ENCODE data around the gene ZNF516.

ZNF516 gene

DNA sequence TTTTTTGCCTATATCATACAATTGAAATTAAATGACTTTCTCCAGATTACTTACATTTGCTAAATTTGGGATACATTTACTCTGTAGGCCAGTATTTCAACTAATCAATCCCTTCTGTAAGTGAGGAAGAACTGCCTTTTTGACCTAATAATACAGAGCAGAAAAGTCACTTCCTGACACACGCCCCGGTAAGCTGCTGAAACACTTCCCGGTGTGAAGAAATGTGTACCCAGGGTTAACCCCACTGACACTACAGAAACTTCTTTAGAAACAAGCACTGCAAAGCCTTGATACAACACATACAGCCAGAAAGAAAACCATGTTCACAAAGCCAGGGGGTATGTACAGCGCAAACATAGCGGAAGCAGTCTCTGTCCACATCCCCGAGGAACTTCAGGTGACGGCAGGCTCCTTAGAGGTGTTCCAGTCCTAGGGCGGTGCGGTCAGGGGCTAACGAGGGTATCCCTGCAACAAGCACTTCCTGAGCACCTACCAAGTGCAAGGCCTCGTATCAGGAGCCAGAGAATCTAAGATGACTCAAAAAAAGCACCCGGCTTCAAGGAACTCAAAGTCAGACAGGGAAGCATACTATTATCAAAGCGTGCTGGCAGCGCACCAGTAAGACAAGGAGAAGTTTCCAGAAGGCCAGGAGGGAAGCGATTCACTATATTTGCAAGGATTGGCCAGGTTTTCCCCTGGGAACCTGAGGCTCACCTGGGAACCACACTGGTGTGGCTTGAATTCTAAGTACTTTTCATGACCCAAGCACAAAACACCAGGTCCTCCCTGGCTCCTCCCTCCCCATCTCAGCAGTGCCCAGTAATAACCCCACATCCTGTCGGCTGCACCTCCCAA lies 46.6 kb downstream of the ZNF516 start:
- TF ChIP-seq ZNF560 (tag by site-specific recombination; IDR thresholded peaks at IDR 0.05; ENCODE audit: borderline replicate concordance) (no peak), ZBTB20 (tag by site-specific recombination; IDR thresholded peaks at IDR 0.05) (no peak), ZFP37 (tag by site-specific recombination; IDR thresholded peaks at IDR 0.05) (no peak), GLI4 (tag by site-specific recombination; IDR thresholded peaks at IDR 0.05) (no peak), KLF9 (tag by site-specific recombination; IDR thresholded peaks at IDR 0.05; ENCODE audit: low read depth) (no peak), ZBTB8A (tag by site-specific recombination; IDR thresholded peaks at IDR 0.05) (no peak), ZBTB7A (tag by site-specific recombination; IDR thresholded peaks at IDR 0.05; ENCODE audit: low read depth) (no peak), KLF8 (tag by site-specific recombination; IDR thresholded peaks at IDR 0.05) (no peak), ZNF133 (tag by site-specific recombination; IDR thresholded peaks at IDR 0.05) (no peak), WT1 (tag by site-specific recombination; IDR thresholded peaks at IDR 0.05) (no peak), ZNF624 (tag by site-specific recombination; IDR thresholded peaks at IDR 0.05) (no peak), ZNF449 (tag by site-specific recombination; IDR thresholded peaks at IDR 0.05) (no peak), ZNF146 (tag by site-specific recombination; IDR thresholded peaks at IDR 0.05) (no peak), RBAK (tag by site-specific recombination; IDR thresholded peaks at IDR 0.05) (no peak)
- TF ChIP-seq, protein P1, sequence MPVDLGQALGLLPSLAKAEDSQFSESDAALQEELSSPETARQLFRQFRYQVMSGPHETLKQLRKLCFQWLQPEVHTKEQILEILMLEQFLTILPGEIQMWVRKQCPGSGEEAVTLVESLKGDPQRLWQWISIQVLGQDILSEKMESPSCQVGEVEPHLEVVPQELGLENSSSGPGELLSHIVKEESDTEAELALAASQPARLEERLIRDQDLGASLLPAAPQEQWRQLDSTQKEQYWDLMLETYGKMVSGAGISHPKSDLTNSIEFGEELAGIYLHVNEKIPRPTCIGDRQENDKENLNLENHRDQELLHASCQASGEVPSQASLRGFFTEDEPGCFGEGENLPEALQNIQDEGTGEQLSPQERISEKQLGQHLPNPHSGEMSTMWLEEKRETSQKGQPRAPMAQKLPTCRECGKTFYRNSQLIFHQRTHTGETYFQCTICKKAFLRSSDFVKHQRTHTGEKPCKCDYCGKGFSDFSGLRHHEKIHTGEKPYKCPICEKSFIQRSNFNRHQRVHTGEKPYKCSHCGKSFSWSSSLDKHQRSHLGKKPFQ (tag by site-specific recombination; IDR thresholded peaks at IDR 0.05), result no peak
- TF ChIP-seq, protein P2, sequence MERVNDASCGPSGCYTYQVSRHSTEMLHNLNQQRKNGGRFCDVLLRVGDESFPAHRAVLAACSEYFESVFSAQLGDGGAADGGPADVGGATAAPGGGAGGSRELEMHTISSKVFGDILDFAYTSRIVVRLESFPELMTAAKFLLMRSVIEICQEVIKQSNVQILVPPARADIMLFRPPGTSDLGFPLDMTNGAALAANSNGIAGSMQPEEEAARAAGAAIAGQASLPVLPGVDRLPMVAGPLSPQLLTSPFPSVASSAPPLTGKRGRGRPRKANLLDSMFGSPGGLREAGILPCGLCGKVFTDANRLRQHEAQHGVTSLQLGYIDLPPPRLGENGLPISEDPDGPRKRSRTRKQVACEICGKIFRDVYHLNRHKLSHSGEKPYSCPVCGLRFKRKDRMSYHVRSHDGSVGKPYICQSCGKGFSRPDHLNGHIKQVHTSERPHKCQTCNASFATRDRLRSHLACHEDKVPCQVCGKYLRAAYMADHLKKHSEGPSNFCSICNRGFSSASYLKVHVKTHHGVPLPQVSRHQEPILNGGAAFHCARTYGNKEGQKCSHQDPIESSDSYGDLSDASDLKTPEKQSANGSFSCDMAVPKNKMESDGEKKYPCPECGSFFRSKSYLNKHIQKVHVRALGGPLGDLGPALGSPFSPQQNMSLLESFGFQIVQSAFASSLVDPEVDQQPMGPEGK (tag by site-specific recombination; IDR thresholded peaks at IDR 0.05), result no peak
- TF ChIP-seq, protein P3, sequence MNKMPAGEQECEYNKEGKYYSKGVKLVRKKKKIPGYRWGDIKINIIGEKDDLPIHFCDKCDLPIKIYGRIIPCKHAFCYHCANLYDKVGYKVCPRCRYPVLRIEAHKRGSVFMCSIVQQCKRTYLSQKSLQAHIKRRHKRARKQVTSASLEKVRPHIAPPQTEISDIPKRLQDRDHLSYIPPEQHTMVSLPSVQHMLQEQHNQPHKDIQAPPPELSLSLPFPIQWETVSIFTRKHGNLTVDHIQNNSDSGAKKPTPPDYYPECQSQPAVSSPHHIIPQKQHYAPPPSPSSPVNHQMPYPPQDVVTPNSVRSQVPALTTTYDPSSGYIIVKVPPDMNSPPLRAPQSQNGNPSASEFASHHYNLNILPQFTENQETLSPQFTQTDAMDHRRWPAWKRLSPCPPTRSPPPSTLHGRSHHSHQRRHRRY (tag by site-specific recombination; IDR thresholded peaks at IDR 0.05), result no peak
- Histone ChIP-seq H3K9me3 (ENCODE audit: control insufficient read depth, insufficient read depth, low read depth, low read length) (no peaks in the 10 kb centered on the region), H3K4me3 (ENCODE audit: low read depth, low read length) (no peak overlapping the region), H3K36me3 (ENCODE audit: control insufficient read depth in 2 of 2, insufficient read depth in 1 of 2, low read length in 2 of 2) (peaks cover 0 to 3% of the 10 kb centered on the region in 2 experiments; a peak in 1 of 3 replicates), H3K27ac (ENCODE audit: extremely low read depth, low read depth, low read length) (no peak overlapping the region), H3K4me1 (ENCODE audit: control insufficient read depth, insufficient read depth, low read length) (peaks cover 42% of the 10 kb centered on the region)
- ChIA-PET POLR2A (no interaction called here), CTCF (no interaction called here)

DNA sequence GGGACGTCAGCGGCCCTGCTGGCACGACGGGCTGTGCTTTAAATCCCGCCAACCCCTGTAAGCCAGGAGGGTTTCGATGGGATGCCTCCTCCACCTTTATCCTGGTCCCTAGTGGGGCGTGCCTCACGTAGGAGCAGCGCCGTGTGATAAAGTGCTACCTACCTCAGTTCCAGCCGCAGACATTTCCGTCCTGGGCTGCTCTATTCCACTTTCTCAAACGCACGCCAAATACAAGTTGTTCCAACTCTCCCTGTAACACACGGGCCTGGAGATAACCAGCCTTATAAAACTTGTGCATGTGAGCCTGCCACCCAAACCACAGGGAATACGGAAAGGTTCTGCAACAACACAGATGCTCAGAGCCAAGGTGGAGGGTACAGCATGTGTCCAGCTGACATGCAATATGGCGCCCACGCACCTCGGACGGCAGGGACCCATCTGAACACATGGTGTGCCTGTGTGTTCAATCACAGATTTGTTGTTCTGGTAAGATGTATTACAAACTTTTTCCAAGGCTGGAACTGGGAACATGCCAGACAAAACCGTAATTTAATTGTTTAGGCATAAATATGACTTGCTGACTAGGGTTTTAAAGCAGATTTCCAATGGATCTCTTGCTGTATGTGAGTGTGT lies 47.7 kb downstream of the ZNF516 start:
- ChIA-PET POLR2A (no interaction called here), CTCF (no interaction called here)
- Histone ChIP-seq H3K4me1 (ENCODE audit: control insufficient read depth, insufficient read depth, low read length) (peaks cover 31% of the 10 kb centered on the region), H3K36me3 (ENCODE audit: control insufficient read depth in 2 of 2, insufficient read depth in 1 of 2, low read length in 2 of 2) (peaks cover 0 to 12% of the 10 kb centered on the region in 2 experiments; a peak in 1 of 3 replicates), H3K27ac (ENCODE audit: extremely low read depth, low read depth, low read length) (no peak overlapping the region), H3K9me3 (ENCODE audit: control insufficient read depth, insufficient read depth, low read depth, low read length) (no peaks in the 10 kb centered on the region), H3K4me3 (ENCODE audit: low read depth, low read length) (no peak overlapping the region)
- TF ChIP-seq, protein P4, sequence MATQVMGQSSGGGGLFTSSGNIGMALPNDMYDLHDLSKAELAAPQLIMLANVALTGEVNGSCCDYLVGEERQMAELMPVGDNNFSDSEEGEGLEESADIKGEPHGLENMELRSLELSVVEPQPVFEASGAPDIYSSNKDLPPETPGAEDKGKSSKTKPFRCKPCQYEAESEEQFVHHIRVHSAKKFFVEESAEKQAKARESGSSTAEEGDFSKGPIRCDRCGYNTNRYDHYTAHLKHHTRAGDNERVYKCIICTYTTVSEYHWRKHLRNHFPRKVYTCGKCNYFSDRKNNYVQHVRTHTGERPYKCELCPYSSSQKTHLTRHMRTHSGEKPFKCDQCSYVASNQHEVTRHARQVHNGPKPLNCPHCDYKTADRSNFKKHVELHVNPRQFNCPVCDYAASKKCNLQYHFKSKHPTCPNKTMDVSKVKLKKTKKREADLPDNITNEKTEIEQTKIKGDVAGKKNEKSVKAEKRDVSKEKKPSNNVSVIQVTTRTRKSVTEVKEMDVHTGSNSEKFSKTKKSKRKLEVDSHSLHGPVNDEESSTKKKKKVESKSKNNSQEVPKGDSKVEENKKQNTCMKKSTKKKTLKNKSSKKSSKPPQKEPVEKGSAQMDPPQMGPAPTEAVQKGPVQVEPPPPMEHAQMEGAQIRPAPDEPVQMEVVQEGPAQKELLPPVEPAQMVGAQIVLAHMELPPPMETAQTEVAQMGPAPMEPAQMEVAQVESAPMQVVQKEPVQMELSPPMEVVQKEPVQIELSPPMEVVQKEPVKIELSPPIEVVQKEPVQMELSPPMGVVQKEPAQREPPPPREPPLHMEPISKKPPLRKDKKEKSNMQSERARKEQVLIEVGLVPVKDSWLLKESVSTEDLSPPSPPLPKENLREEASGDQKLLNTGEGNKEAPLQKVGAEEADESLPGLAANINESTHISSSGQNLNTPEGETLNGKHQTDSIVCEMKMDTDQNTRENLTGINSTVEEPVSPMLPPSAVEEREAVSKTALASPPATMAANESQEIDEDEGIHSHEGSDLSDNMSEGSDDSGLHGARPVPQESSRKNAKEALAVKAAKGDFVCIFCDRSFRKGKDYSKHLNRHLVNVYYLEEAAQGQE (tag by site-specific recombination; IDR thresholded peaks at IDR 0.05), result no peak
- TF ChIP-seq ZNF521 (tag by site-specific recombination; IDR thresholded peaks at IDR 0.05) (no peak), ZNF184 (tag by site-specific recombination; IDR thresholded peaks at IDR 0.05) (no peak), OVOL3 (tag by site-specific recombination; IDR thresholded peaks at IDR 0.05) (no peak), BCL11A (tag by site-specific recombination; IDR thresholded peaks at IDR 0.05; ENCODE audit: low read depth) (no peak)

Measured in HEK293 (cell line).